GM23338 (cell line): ENCODE data around the gene HKDC1. TPM values are rescaled to one million over a fixed set of nuclear protein-coding genes. Genes with fewer than 3 reads are reported as not detected.
A peak's percentile ranks its signal among the peaks of the same experiment; 100 is the strongest.

Source experiments
- ATAC-seq: fragments of 200-7000 bp; cut with Tn5 transposase; 3 replicates; pipeline ENCODE4 v1.9.1; 2020
- DNase-seq: peaks from one replicate; pipeline ENCODE4 v3.0.0-alpha.2; 2015; ENCODE audit warnings: low spot score
- H2AFZ ChIP-seq: fragments of 200-600 bp; sonication (generic); 2 replicates; pipeline ENCODE4 v1.8.0; 2016; ENCODE audit warnings: antibody characterized with exemption, mild to moderate bottlenecking, moderate library complexity
- H3F3A ChIP-seq: fragments of 200-600 bp; sonication (generic); replicated peaks from 2 replicates; pipeline ENCODE4 v1.8.0; 2017; ENCODE audit warnings: antibody characterized with exemption, mixed run types, low read depth
- H3K27ac ChIP-seq: fragments of 200-600 bp; sonication (generic); 2 replicates; pipeline ENCODE4 v1.6.1; 2016; ENCODE audit warnings: low read depth
- H3K27me3 ChIP-seq: fragments of 200-600 bp; sonication (generic); 2 replicates; pipeline ENCODE4 v1.8.0; 2016; ENCODE audit warnings: mild to moderate bottlenecking, mixed run types, moderate library complexity; ENCODE audit not compliant: insufficient read depth
- H3K36me3 ChIP-seq: fragments of 200-600 bp; sonication (generic); 2 replicates; pipeline ENCODE4 v1.8.0; 2016; ENCODE audit warnings: mild to moderate bottlenecking; ENCODE audit not compliant: insufficient read depth
- H3K4me1 ChIP-seq: fragments of 200-600 bp; sonication (generic); 2 replicates; pipeline ENCODE4 v1.8.0; 2016; ENCODE audit warnings: mild to moderate bottlenecking, moderate library complexity; ENCODE audit not compliant: insufficient read depth
- H3K4me2 ChIP-seq: fragments of 200-600 bp; sonication (generic); 2 replicates; pipeline ENCODE4 v1.7.1; 2017; ENCODE audit warnings: mixed run types
- H3K4me3 ChIP-seq: fragments of 200-600 bp; sonication (generic); 2 replicates; pipeline ENCODE4 v1.6.1; 2016; ENCODE audit warnings: mixed run types
- H3K79me2 ChIP-seq: fragments of 200-600 bp; sonication (generic); replicated peaks from 2 replicates; pipeline ENCODE4 v1.8.0; 2017; ENCODE audit warnings: mild to moderate bottlenecking; ENCODE audit not compliant: insufficient read depth
- H3K9me2 ChIP-seq: fragments of 200-600 bp; sonication (generic); 2 replicates; pipeline ENCODE4 v1.8.0; 2017; ENCODE audit not compliant: insufficient read depth
- H4K20me1 ChIP-seq: fragments of 200-600 bp; sonication (generic); replicated peaks from 2 replicates; pipeline ENCODE4 v1.8.0; 2017; ENCODE audit warnings: mild to moderate bottlenecking; ENCODE audit not compliant: insufficient read depth
- H3K27ac Mint-ChIP-seq: 2 replicates; pipeline ENCODE4 v1.8.0; 2020; ENCODE audit warnings: inconsistent platforms, mild to moderate bottlenecking, moderate library complexity, mixed read lengths
- H3K27me3 Mint-ChIP-seq: 3 replicates; pipeline ENCODE4 v1.8.0; 2022; ENCODE audit warnings: low read depth, mild to moderate bottlenecking, moderate library complexity, mixed read lengths, inconsistent platforms; ENCODE audit not compliant: insufficient read depth, poor library complexity
- H3K36me3 Mint-ChIP-seq: 3 replicates; pipeline ENCODE4 v1.8.0; 2021; ENCODE audit warnings: low read depth, mild to moderate bottlenecking, inconsistent platforms, moderate library complexity, mixed read lengths
- H3K4me1 Mint-ChIP-seq: 3 replicates; pipeline ENCODE4 v1.8.0; 2020; ENCODE audit warnings: mild to moderate bottlenecking, inconsistent platforms, mixed read lengths
- H3K4me3 Mint-ChIP-seq: 3 replicates; pipeline ENCODE4 v1.8.0; 2021; ENCODE audit warnings: moderate library complexity, mild to moderate bottlenecking, inconsistent platforms, mixed read lengths
- H3K9me3 Mint-ChIP-seq: 3 replicates; pipeline ENCODE4 v1.8.0; 2020; ENCODE audit warnings: moderate library complexity, mild to moderate bottlenecking, inconsistent platforms, mixed read lengths
- CREB1 ChIP-seq: fragments of 250-450 bp; sonication (Bioruptor Pico); IDR thresholded peaks from 2 replicates; pipeline ENCODE4 v1.5.0; 2020; ENCODE audit warnings: low read depth, mild to moderate bottlenecking, moderate library complexity
- EZH2 ChIP-seq: fragments of 200-600 bp; sonication (generic); IDR thresholded peaks from one replicate; pipeline ENCODE4 v1.8.0; 2017; ENCODE audit warnings: antibody characterized with exemption, mild to moderate bottlenecking, low read depth; ENCODE audit not compliant: unreplicated experiment
- EZH2phosphoT487 ChIP-seq: fragments of 200-600 bp; sonication (generic); IDR thresholded peaks from one replicate; pipeline ENCODE4 v1.8.1; 2018; ENCODE audit warnings: antibody characterized with exemption; ENCODE audit not compliant: unreplicated experiment
- JUNB ChIP-seq: IDR thresholded peaks from one replicate; pipeline ENCODE4 v1.6.1; 2016; ENCODE audit warnings: antibody characterized with exemption; ENCODE audit not compliant: unreplicated experiment
- NANOG ChIP-seq: IDR thresholded peaks from 2 replicates; pipeline ENCODE4 v1.6.1; 2016; ENCODE audit warnings: antibody characterized with exemption, borderline replicate concordance
- POLR2AphosphoS5 ChIP-seq: IDR thresholded peaks from 2 replicates; pipeline ENCODE4 v1.6.1; 2016; ENCODE audit warnings: antibody characterized with exemption, low read depth
- STAT1 ChIP-seq: IDR thresholded peaks from one replicate; pipeline ENCODE4 v1.6.1; 2016; ENCODE audit warnings: antibody characterized with exemption; ENCODE audit not compliant: unreplicated experiment
- ZNF114 ChIP-seq: fragments of 250-450 bp; sonication (Bioruptor Pico); IDR thresholded peaks from 2 replicates; pipeline ENCODE4 v1.5.0; 2020; ENCODE audit warnings: mild to moderate bottlenecking, moderate library complexity
- ZNF331 ChIP-seq: fragments of 250-450 bp; sonication (Bioruptor Pico); IDR thresholded peaks from 2 replicates; pipeline ENCODE4 v1.5.0; 2020; ENCODE audit warnings: low read depth, mild to moderate bottlenecking, moderate library complexity
- polyA plus RNA-seq: library from polyadenylated mRNA; unstranded; fragments of >200 nt; fragmentation: Nextera tagmentation; extraction: Ambion mirVana; gene quantifications from 2 replicates; pipeline ENCODE4 v1.2.1, GENCODE V29; 2016
- total RNA-seq: library from RNA; depleted of rRNA; stranded (reverse); fragments of >200 nt; shearing (Covaris generic); gene quantifications from 2 replicates; pipeline ENCODE4 v1.2.3, GENCODE V29; 2014
- TF ChIP-seq, protein P1 (sequence below): fragments of 250-450 bp; sonication (Bioruptor Pico); IDR thresholded peaks from 2 replicates; pipeline ENCODE4 v1.5.0; 2020; ENCODE audit warnings: mild to moderate bottlenecking, moderate library complexity
- TF ChIP-seq, protein P2 (sequence below), 2 experiments: fragments of 200-600 bp in 1 of 2; sonication (generic) in 1 of 2; conservative IDR thresholded peaks; 2 replicates each; pipeline versions ENCODE4 v1.5.1 to v1.6.1; 2016 to 2017; ENCODE audit warnings: antibody characterized with exemption in 2 of 2, low read depth in 2 of 2, mild to moderate bottlenecking in 2 of 2, moderate library complexity in 1 of 2
- TF ChIP-seq, protein P3 (sequence below): IDR thresholded peaks from one replicate; pipeline ENCODE4 v1.6.1; 2018; ENCODE audit warnings: antibody characterized with exemption; ENCODE audit not compliant: unreplicated experiment
- TF ChIP-seq, protein P4 (sequence below): IDR thresholded peaks from 2 replicates; pipeline ENCODE4 v1.6.1; 2016; ENCODE audit warnings: antibody characterized with exemption

HKDC1 gene
- total and polyA plus RNA-seq, 2 experiments from 2014 or later = 0.03 TPM; not detected in 1

DNA sequence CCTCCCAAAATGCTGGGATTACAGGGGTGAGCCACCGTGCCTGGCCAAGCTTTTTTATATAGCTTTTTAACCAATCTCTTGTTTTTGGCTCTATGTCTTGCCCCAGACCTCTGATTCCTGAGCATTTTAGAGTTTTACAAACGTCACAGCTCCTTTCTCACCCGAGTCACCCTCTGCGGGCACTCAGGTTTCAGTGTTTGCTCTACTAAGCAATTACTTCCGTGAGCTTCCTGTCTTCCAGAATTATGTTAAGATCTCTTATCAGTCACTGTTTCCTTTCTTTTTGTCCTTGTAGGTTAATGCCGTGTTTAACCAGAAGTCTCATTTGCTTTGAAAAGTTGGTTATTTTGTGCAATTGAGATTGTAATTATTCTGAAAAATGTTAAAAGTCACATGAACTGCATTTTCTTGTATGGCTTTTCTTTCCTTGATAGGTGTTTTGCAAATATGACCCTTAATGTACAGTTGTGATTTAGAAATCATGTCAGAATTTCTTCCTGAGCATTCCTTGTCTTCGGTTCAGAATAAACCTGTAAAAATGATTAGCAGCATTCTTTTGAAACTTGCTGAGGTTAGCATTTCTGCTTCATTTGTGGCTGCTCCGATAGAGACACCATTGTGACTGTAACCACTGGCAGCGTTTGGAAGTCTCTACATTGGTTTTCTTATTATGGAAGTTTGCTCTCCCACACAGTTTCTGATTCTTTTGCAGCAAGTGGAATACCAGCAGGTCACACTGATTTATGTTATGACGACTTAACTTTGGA, 4.5 kb upstream of the HKDC1 start:
- ATAC-seq = no peak
- Mint-ChIP-seq H3K4me3 (no peak overlapping the region), H3K9me3 (no peaks in the 10 kb centered on the region), H3K27ac (no peak overlapping the region), H3K4me1 (peaks cover 2% of the 10 kb centered on the region; the same call in 1 of the 3 replicates), H3K36me3 (no peaks in the 10 kb centered on the region), H3K27me3 (no peaks in the 10 kb centered on the region)
- Histone ChIP-seq H3F3A (no peaks in the 10 kb centered on the region), H3K36me3 (no peaks in the 10 kb centered on the region), H3K4me3 (no peak overlapping the region), H2AFZ (peak overlapping the region; percentile 85; the same call in 1 of the 2 replicates), H3K27me3 (no peaks in the 10 kb centered on the region), H3K27ac (no peak overlapping the region), H3K79me2 (no peaks in the 10 kb centered on the region), H4K20me1 (no peaks in the 10 kb centered on the region), H3K4me2 (no peak overlapping the region), H3K4me1 (no peaks in the 10 kb centered on the region), H3K9me2 (no peaks in the 10 kb centered on the region)
- TF ChIP-seq, protein P1, sequence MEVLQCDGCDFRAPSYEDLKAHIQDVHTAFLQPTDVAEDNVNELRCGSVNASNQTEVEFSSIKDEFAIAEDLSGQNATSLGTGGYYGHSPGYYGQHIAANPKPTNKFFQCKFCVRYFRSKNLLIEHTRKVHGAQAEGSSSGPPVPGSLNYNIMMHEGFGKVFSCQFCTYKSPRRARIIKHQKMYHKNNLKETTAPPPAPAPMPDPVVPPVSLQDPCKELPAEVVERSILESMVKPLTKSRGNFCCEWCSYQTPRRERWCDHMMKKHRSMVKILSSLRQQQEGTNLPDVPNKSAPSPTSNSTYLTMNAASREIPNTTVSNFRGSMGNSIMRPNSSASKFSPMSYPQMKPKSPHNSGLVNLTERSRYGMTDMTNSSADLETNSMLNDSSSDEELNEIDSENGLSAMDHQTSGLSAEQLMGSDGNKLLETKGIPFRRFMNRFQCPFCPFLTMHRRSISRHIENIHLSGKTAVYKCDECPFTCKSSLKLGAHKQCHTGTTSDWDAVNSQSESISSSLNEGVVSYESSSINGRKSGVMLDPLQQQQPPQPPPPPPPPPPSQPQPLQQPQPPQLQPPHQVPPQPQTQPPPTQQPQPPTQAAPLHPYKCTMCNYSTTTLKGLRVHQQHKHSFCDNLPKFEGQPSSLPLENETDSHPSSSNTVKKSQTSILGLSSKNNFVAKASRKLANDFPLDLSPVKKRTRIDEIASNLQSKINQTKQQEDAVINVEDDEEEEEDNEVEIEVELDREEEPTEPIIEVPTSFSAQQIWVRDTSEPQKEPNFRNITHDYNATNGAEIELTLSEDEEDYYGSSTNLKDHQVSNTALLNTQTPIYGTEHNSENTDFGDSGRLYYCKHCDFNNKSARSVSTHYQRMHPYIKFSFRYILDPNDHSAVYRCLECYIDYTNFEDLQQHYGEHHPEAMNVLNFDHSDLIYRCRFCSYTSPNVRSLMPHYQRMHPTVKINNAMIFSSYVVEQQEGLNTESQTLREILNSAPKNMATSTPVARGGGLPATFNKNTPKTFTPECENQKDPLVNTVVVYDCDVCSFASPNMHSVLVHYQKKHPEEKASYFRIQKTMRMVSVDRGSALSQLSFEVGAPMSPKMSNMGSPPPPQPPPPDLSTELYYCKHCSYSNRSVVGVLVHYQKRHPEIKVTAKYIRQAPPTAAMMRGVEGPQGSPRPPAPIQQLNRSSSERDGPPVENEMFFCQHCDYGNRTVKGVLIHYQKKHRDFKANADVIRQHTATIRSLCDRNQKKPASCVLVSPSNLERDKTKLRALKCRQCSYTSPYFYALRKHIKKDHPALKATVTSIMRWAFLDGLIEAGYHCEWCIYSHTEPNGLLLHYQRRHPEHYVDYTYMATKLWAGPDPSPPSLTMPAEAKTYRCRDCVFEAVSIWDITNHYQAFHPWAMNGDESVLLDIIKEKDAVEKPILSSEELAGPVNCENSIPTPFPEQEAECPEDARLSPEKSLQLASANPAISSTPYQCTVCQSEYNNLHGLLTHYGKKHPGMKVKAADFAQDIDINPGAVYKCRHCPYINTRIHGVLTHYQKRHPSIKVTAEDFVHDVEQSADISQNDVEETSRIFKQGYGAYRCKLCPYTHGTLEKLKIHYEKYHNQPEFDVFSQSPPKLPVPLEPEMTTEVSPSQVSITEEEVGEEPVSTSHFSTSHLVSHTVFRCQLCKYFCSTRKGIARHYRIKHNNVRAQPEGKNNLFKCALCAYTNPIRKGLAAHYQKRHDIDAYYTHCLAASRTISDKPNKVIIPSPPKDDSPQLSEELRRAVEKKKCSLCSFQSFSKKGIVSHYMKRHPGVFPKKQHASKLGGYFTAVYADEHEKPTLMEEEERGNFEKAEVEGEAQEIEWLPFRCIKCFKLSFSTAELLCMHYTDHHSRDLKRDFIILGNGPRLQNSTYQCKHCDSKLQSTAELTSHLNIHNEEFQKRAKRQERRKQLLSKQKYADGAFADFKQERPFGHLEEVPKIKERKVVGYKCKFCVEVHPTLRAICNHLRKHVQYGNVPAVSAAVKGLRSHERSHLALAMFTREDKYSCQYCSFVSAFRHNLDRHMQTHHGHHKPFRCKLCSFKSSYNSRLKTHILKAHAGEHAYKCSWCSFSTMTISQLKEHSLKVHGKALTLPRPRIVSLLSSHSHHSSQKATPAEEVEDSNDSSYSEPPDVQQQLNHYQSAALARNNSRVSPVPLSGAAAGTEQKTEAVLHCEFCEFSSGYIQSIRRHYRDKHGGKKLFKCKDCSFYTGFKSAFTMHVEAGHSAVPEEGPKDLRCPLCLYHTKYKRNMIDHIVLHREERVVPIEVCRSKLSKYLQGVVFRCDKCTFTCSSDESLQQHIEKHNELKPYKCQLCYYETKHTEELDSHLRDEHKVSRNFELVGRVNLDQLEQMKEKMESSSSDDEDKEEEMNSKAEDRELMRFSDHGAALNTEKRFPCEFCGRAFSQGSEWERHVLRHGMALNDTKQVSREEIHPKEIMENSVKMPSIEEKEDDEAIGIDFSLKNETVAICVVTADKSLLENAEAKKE (CRISPR knock-in tag) = no peak
- TF ChIP-seq EZH2 (no peak), EZH2phosphoT487 (no peak), CREB1 (CRISPR knock-in tag) (no peak), POLR2AphosphoS5 (no peak), STAT1 (no peak), ZNF331 (CRISPR knock-in tag) (no peak), NANOG (no peak), ZNF114 (CRISPR knock-in tag) (no peak), JUNB (no peak)
- TF ChIP-seq, protein P2, sequence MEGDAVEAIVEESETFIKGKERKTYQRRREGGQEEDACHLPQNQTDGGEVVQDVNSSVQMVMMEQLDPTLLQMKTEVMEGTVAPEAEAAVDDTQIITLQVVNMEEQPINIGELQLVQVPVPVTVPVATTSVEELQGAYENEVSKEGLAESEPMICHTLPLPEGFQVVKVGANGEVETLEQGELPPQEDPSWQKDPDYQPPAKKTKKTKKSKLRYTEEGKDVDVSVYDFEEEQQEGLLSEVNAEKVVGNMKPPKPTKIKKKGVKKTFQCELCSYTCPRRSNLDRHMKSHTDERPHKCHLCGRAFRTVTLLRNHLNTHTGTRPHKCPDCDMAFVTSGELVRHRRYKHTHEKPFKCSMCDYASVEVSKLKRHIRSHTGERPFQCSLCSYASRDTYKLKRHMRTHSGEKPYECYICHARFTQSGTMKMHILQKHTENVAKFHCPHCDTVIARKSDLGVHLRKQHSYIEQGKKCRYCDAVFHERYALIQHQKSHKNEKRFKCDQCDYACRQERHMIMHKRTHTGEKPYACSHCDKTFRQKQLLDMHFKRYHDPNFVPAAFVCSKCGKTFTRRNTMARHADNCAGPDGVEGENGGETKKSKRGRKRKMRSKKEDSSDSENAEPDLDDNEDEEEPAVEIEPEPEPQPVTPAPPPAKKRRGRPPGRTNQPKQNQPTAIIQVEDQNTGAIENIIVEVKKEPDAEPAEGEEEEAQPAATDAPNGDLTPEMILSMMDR (conservative IDR thresholded peaks at IDR 0.05; ENCODE audit: low read depth in 2 of 2) = no peak
- TF ChIP-seq, protein P3, sequence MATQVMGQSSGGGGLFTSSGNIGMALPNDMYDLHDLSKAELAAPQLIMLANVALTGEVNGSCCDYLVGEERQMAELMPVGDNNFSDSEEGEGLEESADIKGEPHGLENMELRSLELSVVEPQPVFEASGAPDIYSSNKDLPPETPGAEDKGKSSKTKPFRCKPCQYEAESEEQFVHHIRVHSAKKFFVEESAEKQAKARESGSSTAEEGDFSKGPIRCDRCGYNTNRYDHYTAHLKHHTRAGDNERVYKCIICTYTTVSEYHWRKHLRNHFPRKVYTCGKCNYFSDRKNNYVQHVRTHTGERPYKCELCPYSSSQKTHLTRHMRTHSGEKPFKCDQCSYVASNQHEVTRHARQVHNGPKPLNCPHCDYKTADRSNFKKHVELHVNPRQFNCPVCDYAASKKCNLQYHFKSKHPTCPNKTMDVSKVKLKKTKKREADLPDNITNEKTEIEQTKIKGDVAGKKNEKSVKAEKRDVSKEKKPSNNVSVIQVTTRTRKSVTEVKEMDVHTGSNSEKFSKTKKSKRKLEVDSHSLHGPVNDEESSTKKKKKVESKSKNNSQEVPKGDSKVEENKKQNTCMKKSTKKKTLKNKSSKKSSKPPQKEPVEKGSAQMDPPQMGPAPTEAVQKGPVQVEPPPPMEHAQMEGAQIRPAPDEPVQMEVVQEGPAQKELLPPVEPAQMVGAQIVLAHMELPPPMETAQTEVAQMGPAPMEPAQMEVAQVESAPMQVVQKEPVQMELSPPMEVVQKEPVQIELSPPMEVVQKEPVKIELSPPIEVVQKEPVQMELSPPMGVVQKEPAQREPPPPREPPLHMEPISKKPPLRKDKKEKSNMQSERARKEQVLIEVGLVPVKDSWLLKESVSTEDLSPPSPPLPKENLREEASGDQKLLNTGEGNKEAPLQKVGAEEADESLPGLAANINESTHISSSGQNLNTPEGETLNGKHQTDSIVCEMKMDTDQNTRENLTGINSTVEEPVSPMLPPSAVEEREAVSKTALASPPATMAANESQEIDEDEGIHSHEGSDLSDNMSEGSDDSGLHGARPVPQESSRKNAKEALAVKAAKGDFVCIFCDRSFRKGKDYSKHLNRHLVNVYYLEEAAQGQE = no peak
- TF ChIP-seq, protein P4, sequence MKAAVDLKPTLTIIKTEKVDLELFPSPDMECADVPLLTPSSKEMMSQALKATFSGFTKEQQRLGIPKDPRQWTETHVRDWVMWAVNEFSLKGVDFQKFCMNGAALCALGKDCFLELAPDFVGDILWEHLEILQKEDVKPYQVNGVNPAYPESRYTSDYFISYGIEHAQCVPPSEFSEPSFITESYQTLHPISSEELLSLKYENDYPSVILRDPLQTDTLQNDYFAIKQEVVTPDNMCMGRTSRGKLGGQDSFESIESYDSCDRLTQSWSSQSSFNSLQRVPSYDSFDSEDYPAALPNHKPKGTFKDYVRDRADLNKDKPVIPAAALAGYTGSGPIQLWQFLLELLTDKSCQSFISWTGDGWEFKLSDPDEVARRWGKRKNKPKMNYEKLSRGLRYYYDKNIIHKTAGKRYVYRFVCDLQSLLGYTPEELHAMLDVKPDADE = no peak
- no peak for DNase-seq
